Lower leg skin (tissue), 4 donors: ENCODE results near the gene PDS5B. TPM values are rescaled to one million over a fixed set of nuclear protein-coding genes. Genes with fewer than 3 reads are reported as not detected.
A peak's percentile ranks its signal among the peaks of the same experiment; 100 is the strongest.

ENCODE experiments used
- DNase-seq, 2 donors: peaks; one replicate each; pipeline ENCODE4 v3.0.0-alpha.2; 2019; ENCODE audit warnings: low spot score in 2 of 2
- H3K4me3 ChIP-seq: fragments of 200-600 bp; sonication (generic); 2 replicates; pipeline ENCODE4 v1.5.1; 2017; ENCODE audit warnings: mild to moderate bottlenecking, low read depth; ENCODE audit not compliant: poor library complexity, severe bottlenecking
- CTCF ChIP-seq, 3 donors: fragments of 450-650 bp; IDR thresholded peaks; one replicate each; pipeline ENCODE4 v1.5.1; 2016; ENCODE audit warnings: antibody characterized with exemption in 3 of 3, mild to moderate bottlenecking in 3 of 3, moderate library complexity in 2 of 3
- POLR2A ChIP-seq, 2 donors: fragments of 450-650 bp; IDR thresholded peaks; one replicate each; pipeline ENCODE4 v1.6.1; 2016 to 2017; ENCODE audit warnings: antibody characterized with exemption in 2 of 2, mild to moderate bottlenecking in 1 of 2, moderate library complexity in 1 of 2
- WGBS, 2 donors: methylation state at CpG; one replicate each; pipeline ENCODE4 v1.1.5; 2018; 5-methylcytosine and 5-hydroxymethylcytosine counted together
- intact Hi-C: fragments of 100-400 bp; cut with DNase I; formaldehyde crosslinking; loops from one replicate; pipeline ENCODE4 v1.15.0; 2023; ENCODE audit warnings: low total_unique reads
- total RNA-seq, 4 donors: library from RNA; depleted of rRNA; stranded (reverse); fragments of >200 nt; gene quantifications; one replicate each; pipeline ENCODE4 v1.1.0, GENCODE V29; 2016

PDS5B gene
- total RNA-seq, 4 donors from 2014 or later = 18.5 to 25.4 (median 23.4) TPM

DNA sequence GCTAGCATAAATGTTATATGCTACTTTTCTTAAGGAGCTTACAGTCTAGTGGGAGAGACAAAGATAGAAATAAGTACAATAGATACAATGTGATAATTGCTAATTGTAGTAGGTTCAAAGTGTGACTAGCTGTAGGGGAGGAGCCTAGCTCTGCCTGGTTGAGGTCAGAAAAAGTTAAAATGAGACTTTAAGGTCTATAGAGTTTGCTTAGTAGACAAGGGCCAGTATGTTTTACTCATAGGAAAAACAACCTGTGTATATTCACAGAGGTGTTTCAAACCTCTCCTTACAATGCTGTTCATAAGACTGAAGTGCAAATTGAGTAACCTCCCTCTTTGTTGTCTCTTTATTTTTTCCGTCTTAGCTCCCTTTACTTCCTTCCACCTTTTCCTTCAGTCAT is 56.1 kb downstream of the PDS5B start:
- 76 to 78% methylated on average over 1 of the region's 1 CpG for WGBS, 2 donors
- intact Hi-C loops = no loop called here
- no peak for DNase-seq
- no peak for TF ChIP-seq POLR2A (IDR thresholded peaks at IDR 0.05)
- no peak for TF ChIP-seq CTCF (IDR thresholded peaks at IDR 0.05)
- no peak overlapping the region for H3K4me3 ChIP-seq

DNA sequence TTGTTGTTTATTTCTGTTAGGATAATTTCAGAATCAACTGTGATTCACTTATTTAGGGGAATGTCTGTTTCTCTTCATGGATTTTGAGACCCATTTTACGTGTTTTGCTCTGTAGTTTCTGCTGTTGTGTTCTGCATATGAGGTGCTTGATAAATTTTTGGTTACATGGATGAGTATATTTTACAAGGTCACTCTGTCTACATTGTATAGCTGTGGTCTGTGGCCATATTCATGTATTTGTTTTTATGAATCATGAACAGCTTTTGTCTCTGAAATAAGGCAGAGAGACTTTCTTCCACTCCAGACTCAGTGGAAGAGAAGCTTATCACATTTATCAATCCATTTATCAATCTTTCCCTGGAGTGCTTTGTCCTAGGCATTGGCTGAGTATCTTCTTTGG is 56.6 kb downstream of the PDS5B start:
- intact Hi-C loops = no loop called here

GRCh38 chr13:32645854-32646253 is 59.6 kb downstream of the PDS5B start:
- intact Hi-C loops = no loop called here
- 75 to 85% methylated on average over 2 of the region's 2 CpGs for WGBS, 2 donors
- no peak for DNase-seq
- TF ChIP-seq POLR2A (IDR thresholded peaks at IDR 0.05) (no peak), CTCF (IDR thresholded peaks at IDR 0.05) (no peak)
- no peak overlapping the region for H3K4me3 ChIP-seq

More for the DNA sequence above, 56.6 kb downstream of the PDS5B start:
- H3K4me3 ChIP-seq = no peak overlapping the region
- TF ChIP-seq CTCF (IDR thresholded peaks at IDR 0.05) (no peak), POLR2A (IDR thresholded peaks at IDR 0.05) (no peak)
- 70 to 82% methylated on average over 1 of the region's 1 CpG for WGBS, 2 donors
- no peak for DNase-seq

DNA sequence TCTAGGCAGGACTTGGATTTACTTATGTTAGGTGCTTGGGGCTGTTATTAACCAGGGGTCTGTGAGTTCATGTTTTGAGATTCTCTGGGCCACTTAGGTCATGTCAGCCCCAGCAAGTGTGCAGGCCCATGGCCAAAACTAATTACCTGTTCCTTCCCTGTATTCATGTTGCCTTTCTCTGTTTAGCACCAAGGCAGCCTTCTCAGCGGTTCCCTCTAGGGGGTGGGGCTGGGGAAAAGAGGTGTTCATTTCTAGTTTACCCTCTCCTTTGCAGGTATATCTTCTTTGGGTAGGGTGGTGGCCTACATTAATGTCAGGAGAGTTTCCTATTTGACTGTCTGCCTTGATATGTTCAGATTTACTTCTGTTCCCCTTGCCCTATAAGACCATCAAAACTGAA is 61.7 kb downstream of the PDS5B start:
- no peak for DNase-seq
- intact Hi-C loops = no loop called here
- H3K4me3 ChIP-seq = no peak overlapping the region
- TF ChIP-seq POLR2A (IDR thresholded peaks at IDR 0.05) (no peak), CTCF (IDR thresholded peaks at IDR 0.05) (no peak)
- 70 to 76% methylated on average over 1 of the region's 1 CpG for WGBS, 2 donors

- DNase-seq = peak in 1 of 2 donors; percentile 26
- H3K4me3 ChIP-seq = no peak overlapping the region
- 26 to 33% methylated on average over 3 of the region's 3 CpGs for WGBS, 2 donors
- intact Hi-C loops = no loop called here
- TF ChIP-seq POLR2A (IDR thresholded peaks at IDR 0.05) = no peak
- no peak for TF ChIP-seq CTCF (IDR thresholded peaks at IDR 0.05)
These were observed 64.6 kb downstream of the PDS5B start for GRCh38 chr13:32650705-32651311.

DNA sequence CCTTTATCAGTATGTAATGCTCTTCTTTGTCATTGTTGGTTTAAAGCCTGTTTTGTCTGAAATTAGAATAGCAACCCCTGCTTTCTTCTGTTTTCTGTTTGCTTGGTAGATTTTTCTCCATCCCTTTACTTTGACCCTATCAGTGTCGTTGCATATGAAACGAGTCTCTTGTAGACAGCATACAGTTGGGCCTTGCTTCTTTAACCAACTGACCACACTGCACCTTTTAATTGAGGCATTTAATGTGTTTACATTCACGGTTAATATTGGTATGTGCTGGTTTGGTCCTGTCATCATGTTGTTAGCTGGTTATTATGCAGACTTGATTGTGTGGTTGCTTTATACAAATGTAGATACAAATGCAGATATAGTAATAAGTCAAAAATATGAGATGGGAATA is 71.1 kb downstream of the PDS5B start:
- H3K4me3 ChIP-seq = no peak overlapping the region
- 94 to 97% methylated on average over 3 of the region's 3 CpGs for WGBS, 2 donors
- TF ChIP-seq POLR2A (IDR thresholded peaks at IDR 0.05) (no peak), CTCF (IDR thresholded peaks at IDR 0.05) (no peak)

More for the DNA sequence above, 71.1 kb downstream of the PDS5B start:
- DNase-seq = no peak
- intact Hi-C loops = no loop called here
